Activated naive CD8-positive, alpha-beta T cell treated with anti-CD3 and anti-CD28 coated beads, Interleukin-2, amount 50 U/mL, for 24 hours (primary cell): Measurements from ENCODE around the gene SORCS2.
"Not testable (repeated sequence)": the region's sequence is repeated elsewhere in the genome, so short reads cannot be mapped to it uniquely, and the experiment has no call there.

Source experiments
- ATAC-seq: fragments of 150-1000 bp; cut with Tn5 transposase; one replicate; pipeline ENCODE4 v1.10.0; 2021
- DNase-seq: peaks from one replicate; pipeline ENCODE4 v3.0.0; 2021
- H3K27ac Mint-ChIP-seq: one replicate; pipeline ENCODE4 v1.8.0; 2021; ENCODE audit warnings: mild to moderate bottlenecking, mixed read lengths
- H3K27me3 Mint-ChIP-seq: one replicate; pipeline ENCODE4 v1.8.0; 2021; ENCODE audit warnings: mixed read lengths
- H3K36me3 Mint-ChIP-seq: one replicate; pipeline ENCODE4 v1.8.0; 2021; ENCODE audit warnings: low read depth, mixed read lengths
- H3K4me1 Mint-ChIP-seq: one replicate; pipeline ENCODE4 v1.8.0; 2021; ENCODE audit warnings: mixed read lengths
- H3K4me3 Mint-ChIP-seq: one replicate; pipeline ENCODE4 v1.8.0; 2021; ENCODE audit warnings: mild to moderate bottlenecking, moderate library complexity, mixed read lengths
- H3K9me3 Mint-ChIP-seq: one replicate; pipeline ENCODE4 v1.8.0; 2021; ENCODE audit warnings: mixed read lengths

SORCS2 gene

GRCh38 chr4:7448036-7448435 is 255.7 kb downstream of the SORCS2 start:
- ATAC-seq (no peak), DNase-seq (no peak)
- Mint-ChIP-seq H3K36me3 (no peaks in the 10 kb centered on the region), H3K4me3 (no peak overlapping the region), H3K4me1 (no peaks in the 10 kb centered on the region), H3K27me3 (peaks cover 14% of the 10 kb centered on the region), H3K9me3 (no peaks in the 10 kb centered on the region), H3K27ac (no peak overlapping the region)

GRCh38 chr4:7450775-7451433 is 258.6 kb downstream of the SORCS2 start:
- Mint-ChIP-seq H3K27ac (no peak overlapping the region), H3K4me1 (no peaks in the 10 kb centered on the region), H3K36me3 (no peaks in the 10 kb centered on the region), H3K27me3 (peaks cover under 1% of the 10 kb centered on the region), H3K9me3 (no peaks in the 10 kb centered on the region), H3K4me3 (no peak overlapping the region)
- DNase-seq: no peak
- no peak for ATAC-seq

- no peak for ATAC-seq
Measured at GRCh38 chr4:7451434-7451789, 259.1 kb downstream of the SORCS2 start.

GRCh38 chr4:7451800-7452199 is 259.5 kb downstream of the SORCS2 start:
- no peaks in the 10 kb centered on the region for H3K27me3 Mint-ChIP-seq
- no peak for DNase-seq
- H3K27ac Mint-ChIP-seq: no peak overlapping the region
- no peaks in the 10 kb centered on the region for H3K36me3 Mint-ChIP-seq
- no peaks in the 10 kb centered on the region for H3K4me1 Mint-ChIP-seq
- H3K9me3 Mint-ChIP-seq: no peaks in the 10 kb centered on the region
- ATAC-seq: no peak
- no peak overlapping the region for H3K4me3 Mint-ChIP-seq

More at GRCh38 chr4:7451434-7451789, 259.1 kb downstream of the SORCS2 start:
- Mint-ChIP-seq H3K36me3 (no peaks in the 10 kb centered on the region), H3K27ac (no peak overlapping the region), H3K9me3 (no peaks in the 10 kb centered on the region), H3K27me3 (no peaks in the 10 kb centered on the region), H3K4me3 (no peak overlapping the region), H3K4me1 (no peaks in the 10 kb centered on the region)
- DNase-seq: no peak

GRCh38 chr4:7452802-7453201 is 260.5 kb downstream of the SORCS2 start:
- not testable (repeated sequence) for H3K27me3 Mint-ChIP-seq, H3K27ac Mint-ChIP-seq, DNase-seq, ATAC-seq, H3K9me3 Mint-ChIP-seq, H3K36me3 Mint-ChIP-seq, H3K4me3 Mint-ChIP-seq, H3K4me1 Mint-ChIP-seq

GRCh38 chr4:7457201-7458065 is 265.1 kb downstream of the SORCS2 start:
- Mint-ChIP-seq H3K4me1 (no peaks in the 10 kb centered on the region), H3K27me3 (no peaks in the 10 kb centered on the region), H3K9me3 (no peaks in the 10 kb centered on the region), H3K36me3 (no peaks in the 10 kb centered on the region), H3K4me3 (no peak overlapping the region), H3K27ac (no peak overlapping the region)
- DNase-seq (no peak), ATAC-seq (no peak)

GRCh38 chr4:7458066-7458425 is 265.7 kb downstream of the SORCS2 start:
- ATAC-seq (no peak), DNase-seq (no peak)
- Mint-ChIP-seq H3K27ac (no peak overlapping the region), H3K4me3 (no peak overlapping the region), H3K27me3 (no peaks in the 10 kb centered on the region), H3K36me3 (no peaks in the 10 kb centered on the region), H3K9me3 (no peaks in the 10 kb centered on the region), H3K4me1 (no peaks in the 10 kb centered on the region)

GRCh38 chr4:7458477-7458876 is 266.1 kb downstream of the SORCS2 start:
- DNase-seq (no peak), ATAC-seq (no peak)
- Mint-ChIP-seq H3K27me3 (no peaks in the 10 kb centered on the region), H3K4me3 (no peak overlapping the region), H3K4me1 (no peaks in the 10 kb centered on the region), H3K27ac (no peak overlapping the region), H3K9me3 (no peaks in the 10 kb centered on the region), H3K36me3 (no peaks in the 10 kb centered on the region)

- Mint-ChIP-seq H3K4me1 (no peaks in the 10 kb centered on the region), H3K4me3 (no peak overlapping the region), H3K27me3 (no peaks in the 10 kb centered on the region), H3K27ac (no peak overlapping the region), H3K36me3 (no peaks in the 10 kb centered on the region), H3K9me3 (no peaks in the 10 kb centered on the region)
- ATAC-seq (no peak), DNase-seq (no peak)
Measured at GRCh38 chr4:7459471-7459870, 267.1 kb downstream of the SORCS2 start.

- DNase-seq: no peak
- Mint-ChIP-seq H3K27me3 (no peaks in the 10 kb centered on the region), H3K9me3 (no peaks in the 10 kb centered on the region), H3K4me1 (no peaks in the 10 kb centered on the region), H3K36me3 (no peaks in the 10 kb centered on the region), H3K27ac (no peak overlapping the region), H3K4me3 (no peak overlapping the region)
- no peak for ATAC-seq
Measured at GRCh38 chr4:7460566-7460965, 268.2 kb downstream of the SORCS2 start.

GRCh38 chr4:7461230-7461629 is 268.9 kb downstream of the SORCS2 start:
- no peak overlapping the region for H3K27ac Mint-ChIP-seq
- ATAC-seq (no peak), DNase-seq (no peak)
- H3K9me3 Mint-ChIP-seq: no peaks in the 10 kb centered on the region
- H3K4me1 Mint-ChIP-seq: no peaks in the 10 kb centered on the region
- no peak overlapping the region for H3K4me3 Mint-ChIP-seq
- H3K36me3 Mint-ChIP-seq: no peaks in the 10 kb centered on the region
- H3K27me3 Mint-ChIP-seq: no peaks in the 10 kb centered on the region

- DNase-seq: no peak
- H3K4me1 Mint-ChIP-seq: no peaks in the 10 kb centered on the region
Measured at GRCh38 chr4:7462509-7462971, 270.2 kb downstream of the SORCS2 start.

GRCh38 chr4:7463566-7464258 is 271.4 kb downstream of the SORCS2 start:
- no peak overlapping the region for H3K27ac Mint-ChIP-seq
- no peaks in the 10 kb centered on the region for H3K9me3 Mint-ChIP-seq
- ATAC-seq (no peak), DNase-seq (no peak)
- no peaks in the 10 kb centered on the region for H3K36me3 Mint-ChIP-seq
- H3K4me1 Mint-ChIP-seq: no peaks in the 10 kb centered on the region
- no peaks in the 10 kb centered on the region for H3K27me3 Mint-ChIP-seq
- no peak overlapping the region for H3K4me3 Mint-ChIP-seq

More at GRCh38 chr4:7462509-7462971, 270.2 kb downstream of the SORCS2 start:
- ATAC-seq: no peak
- Mint-ChIP-seq H3K27ac (no peak overlapping the region), H3K9me3 (no peaks in the 10 kb centered on the region), H3K27me3 (no peaks in the 10 kb centered on the region), H3K4me3 (no peak overlapping the region), H3K36me3 (no peaks in the 10 kb centered on the region)

GRCh38 chr4:7464259-7464655 is 271.9 kb downstream of the SORCS2 start:
- H3K36me3 Mint-ChIP-seq: no peaks in the 10 kb centered on the region
- DNase-seq: no peak
- no peak overlapping the region for H3K4me3 Mint-ChIP-seq

GRCh38 chr4:7465017-7465416 is 272.7 kb downstream of the SORCS2 start:
- H3K4me1 Mint-ChIP-seq: no peaks in the 10 kb centered on the region
- no peaks in the 10 kb centered on the region for H3K9me3 Mint-ChIP-seq
- ATAC-seq (no peak), DNase-seq (no peak)
- no peak overlapping the region for H3K4me3 Mint-ChIP-seq
- no peak overlapping the region for H3K27ac Mint-ChIP-seq
- H3K27me3 Mint-ChIP-seq: no peaks in the 10 kb centered on the region
- H3K36me3 Mint-ChIP-seq: no peaks in the 10 kb centered on the region

More at GRCh38 chr4:7464259-7464655, 271.9 kb downstream of the SORCS2 start:
- Mint-ChIP-seq H3K27ac (no peak overlapping the region), H3K9me3 (no peaks in the 10 kb centered on the region), H3K4me1 (no peaks in the 10 kb centered on the region), H3K27me3 (no peaks in the 10 kb centered on the region)
- ATAC-seq: no peak
